Measurements from ENCODE around the gene SMIM5.

Gene SMIM5

GRCh38 chr17:75622771-75623273 lies 10.4 kb upstream of the SMIM5 start:
- H3K79me2 ChIP-seq (ENCODE audit: low read length): no peaks in the 10 kb centered on the region
- DNase-seq: no peak
- H3K36me3 ChIP-seq (replicated peaks; ENCODE audit: insufficient read depth, low read length): no peaks in the 10 kb centered on the region
- H4K20me1 ChIP-seq (ENCODE audit: insufficient read depth, low read length): no peaks in the 10 kb centered on the region
- no peak overlapping the region for H2AFZ ChIP-seq (ENCODE audit: low read length)
- H3K9ac ChIP-seq (ENCODE audit: low read length): no peak overlapping the region
- no peak overlapping the region for H3K27ac ChIP-seq (ENCODE audit: low read length)
- no peak overlapping the region for H3K4me3 ChIP-seq (ENCODE audit: low read length)
- no peaks in the 10 kb centered on the region for H3K9me2 ChIP-seq (replicated peaks; ENCODE audit: insufficient read depth, low read length)
- no peak overlapping the region for H3K4me2 ChIP-seq (ENCODE audit: low read depth, low read length)
- no peaks in the 10 kb centered on the region for H3F3A ChIP-seq (ENCODE audit: insufficient read depth, low read length)
- peaks cover 47% of the 10 kb centered on the region for H3K27me3 ChIP-seq (replicated peaks; ENCODE audit: insufficient read depth, low read length)
- H3K4me1 ChIP-seq (ENCODE audit: low read length): no peaks in the 10 kb centered on the region
- no peak for TF ChIP-seq CTCF (IDR thresholded peaks at IDR 0.05; ENCODE audit: low read length)
- no peak for TF ChIP-seq EZH2 (optimal IDR thresholded peaks at IDR 0.05; ENCODE audit: low read depth, low read length)
- no peaks in the 10 kb centered on the region for H3K9me3 ChIP-seq (replicated peaks; ENCODE audit: insufficient read depth, low read length)

GRCh38 chr17:75623386-75623785 lies 9.8 kb upstream of the SMIM5 start:
- H4K20me1 ChIP-seq (ENCODE audit: insufficient read depth, low read length): no peaks in the 10 kb centered on the region
- H3K9me3 ChIP-seq (replicated peaks; ENCODE audit: insufficient read depth, low read length): no peaks in the 10 kb centered on the region
- no peak overlapping the region for H2AFZ ChIP-seq (ENCODE audit: low read length)
- no peaks in the 10 kb centered on the region for H3F3A ChIP-seq (ENCODE audit: insufficient read depth, low read length)
- TF ChIP-seq EZH2 (optimal IDR thresholded peaks at IDR 0.05; ENCODE audit: low read depth, low read length) (no peak), CTCF (IDR thresholded peaks at IDR 0.05; ENCODE audit: low read length) (no peak), EZH2phosphoT487 (IDR thresholded peaks at IDR 0.05; ENCODE audit: low read length) (no peak)
- H3K27me3 ChIP-seq (replicated peaks; ENCODE audit: insufficient read depth, low read length): peaks cover 42% of the 10 kb centered on the region
- H3K4me1 ChIP-seq (ENCODE audit: low read length): no peaks in the 10 kb centered on the region
- no peak overlapping the region for H3K27ac ChIP-seq (ENCODE audit: low read length)
- H3K9me2 ChIP-seq (replicated peaks; ENCODE audit: insufficient read depth, low read length): no peaks in the 10 kb centered on the region
- H3K4me3 ChIP-seq (ENCODE audit: low read length): no peak overlapping the region
- no peaks in the 10 kb centered on the region for H3K36me3 ChIP-seq (replicated peaks; ENCODE audit: insufficient read depth, low read length)
- H3K9ac ChIP-seq (ENCODE audit: low read length): no peak overlapping the region
- H3K4me2 ChIP-seq (ENCODE audit: low read depth, low read length): no peak overlapping the region
- no peak for DNase-seq
- no peaks in the 10 kb centered on the region for H3K79me2 ChIP-seq (ENCODE audit: low read length)

- Histone ChIP-seq H3K27ac (ENCODE audit: low read length) (no peak overlapping the region), H3K4me2 (ENCODE audit: low read depth, low read length) (no peak overlapping the region), H3K4me1 (ENCODE audit: low read length) (no peaks in the 10 kb centered on the region), H3K27me3 (replicated peaks; ENCODE audit: insufficient read depth, low read length) (peaks cover 35% of the 10 kb centered on the region), H3K9ac (ENCODE audit: low read length) (no peak overlapping the region), H3K36me3 (replicated peaks; ENCODE audit: insufficient read depth, low read length) (no peaks in the 10 kb centered on the region), H3F3A (ENCODE audit: insufficient read depth, low read length) (no peaks in the 10 kb centered on the region), H3K4me3 (ENCODE audit: low read length) (no peak overlapping the region), H3K9me3 (replicated peaks; ENCODE audit: insufficient read depth, low read length) (no peaks in the 10 kb centered on the region), H4K20me1 (ENCODE audit: insufficient read depth, low read length) (no peaks in the 10 kb centered on the region), H3K79me2 (ENCODE audit: low read length) (no peaks in the 10 kb centered on the region), H2AFZ (ENCODE audit: low read length) (no peak overlapping the region), H3K9me2 (replicated peaks; ENCODE audit: insufficient read depth, low read length) (no peaks in the 10 kb centered on the region)
- DNase-seq: no peak
- TF ChIP-seq CTCF (IDR thresholded peaks at IDR 0.05; ENCODE audit: low read length) (no peak), EZH2phosphoT487 (IDR thresholded peaks at IDR 0.05; ENCODE audit: low read length) (no peak), EZH2 (optimal IDR thresholded peaks at IDR 0.05; ENCODE audit: low read depth, low read length) (no peak)
Measured at GRCh38 chr17:75624021-75624420, 9.2 kb upstream of the SMIM5 start.

Data from MM.1S (cell line).